Right ventricle myocardium superior (tissue), 1 donor: ENCODE measurements around the gene LZIC. TPM values are rescaled to one million over a fixed set of nuclear protein-coding genes. Genes with fewer than 3 reads are reported as not detected.

Experiments used
- ATAC-seq: fragments of 200-7000 bp; cut with Tn5 transposase; one replicate; pipeline ENCODE4 v1.9.1; 2020; ENCODE audit warnings: mild to moderate bottlenecking; ENCODE audit not compliant: poor library complexity
- DNase-seq: peaks from one replicate; pipeline ENCODE4 v3.0.0-alpha.2; 2020
- intact Hi-C: fragments of 100-400 bp; cut with DNase I; formaldehyde crosslinking; loops from one replicate; pipeline ENCODE4 v1.11.2; 2022
- microRNA-seq: library from miRNA; unstranded; fragments of <30 nt; microRNA quantifications from one replicate; pipeline ENCODE4 v1.2.0, GENCODE V29; 2020
- total RNA-seq: library from RNA; stranded (reverse); fragmentation: NEBNext Ultra II Directional; extraction: Animal tissue kit (Norgen Biotek cat#: 25700); gene quantifications from one replicate; pipeline ENCODE4 v1.2.1, GENCODE V29; 2021
- donor health status: DM: no; HTN: yes; CAD: no; lungs with severe emphysema.

The LZIC gene
- total RNA-seq, 1 donor from 2014 or later = 33.2 TPM

DNA sequence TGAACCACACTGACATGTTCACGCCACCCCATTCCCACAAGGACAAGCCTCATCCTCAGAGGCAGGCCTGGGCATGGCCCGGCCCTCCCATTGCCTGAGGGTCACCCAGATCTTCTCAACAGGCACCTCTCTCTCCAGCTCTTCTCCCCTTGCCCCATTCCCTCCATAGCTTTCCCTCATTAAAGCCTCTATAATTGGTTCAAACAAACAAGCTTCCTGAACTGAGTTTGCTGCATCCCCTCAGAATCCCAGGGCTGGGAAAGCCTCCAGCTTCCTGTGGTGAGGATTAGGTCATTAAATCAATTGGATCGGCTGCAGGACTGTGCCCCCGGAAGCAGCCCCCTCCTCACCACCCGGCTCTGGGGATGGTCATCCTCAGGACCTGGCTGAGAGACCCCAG lies 52.0 kb downstream of the LZIC start:
- intact Hi-C loops = no loop called here
- peak; percentile 22 for DNase-seq
- no peak for ATAC-seq

DNA sequence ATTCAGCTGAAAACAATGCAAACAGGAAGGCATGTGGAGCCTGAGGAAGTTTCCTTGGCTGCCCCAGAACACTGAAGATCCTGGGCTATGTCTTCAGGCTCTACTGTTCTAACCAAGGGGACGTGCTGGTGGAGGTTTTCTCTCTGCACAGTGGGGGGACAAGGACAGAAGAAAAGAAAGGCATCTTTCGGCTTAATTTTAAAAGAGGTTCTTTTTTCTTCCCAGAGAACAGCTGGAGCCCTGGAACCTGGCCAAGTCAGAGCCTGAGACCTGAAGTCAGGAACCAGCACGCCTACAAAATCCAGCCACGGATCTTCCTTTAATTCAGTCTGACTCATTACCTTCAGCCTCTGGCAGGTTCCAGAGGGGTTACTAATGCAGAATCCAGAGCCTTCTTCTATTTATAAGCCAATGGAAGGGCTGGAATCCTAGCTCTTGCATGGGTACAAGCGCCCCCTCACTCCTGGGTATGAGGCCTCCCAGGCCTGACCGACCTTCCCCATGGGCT lies 52.9 kb downstream of the LZIC start:
- intact Hi-C loops = no loop called here
- DNase-seq (peak; percentile 75), ATAC-seq (peak; percentile 12)

DNA sequence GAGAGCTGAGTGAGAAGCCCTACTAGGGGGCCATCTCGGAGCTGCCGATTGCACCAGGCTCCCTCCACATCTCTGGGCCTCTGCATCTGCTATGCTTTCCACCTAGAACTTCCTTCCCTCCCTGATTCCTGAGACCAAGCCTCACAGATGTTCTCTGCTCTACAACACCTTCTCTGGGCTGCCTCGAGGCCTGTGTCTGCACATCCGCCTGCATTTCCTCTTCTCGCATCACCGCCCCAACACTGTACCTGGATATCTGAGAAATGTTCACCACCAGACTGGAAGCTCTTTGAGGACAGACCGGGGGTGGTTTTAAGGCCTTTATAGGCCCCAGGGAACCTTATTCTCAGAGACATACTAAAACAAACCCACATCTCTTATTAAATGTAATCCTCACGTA lies 53.8 kb downstream of the LZIC start:
- peak; percentile 10 for DNase-seq
- intact Hi-C loops = no loop called here
- no peak for ATAC-seq

GRCh38 chr1:9888886-9889285 lies 54.3 kb downstream of the LZIC start:
- ATAC-seq = no peak
- no peak for DNase-seq
- intact Hi-C loops = no loop called here

- ATAC-seq (no peak), DNase-seq (no peak)
- intact Hi-C loops = no loop called here
Measured at GRCh38 chr1:9887070-9887469, 56.1 kb downstream of the LZIC start.

GRCh38 chr1:9886092-9886742 lies 57.0 kb downstream of the LZIC start:
- ATAC-seq (peak; percentile 73), DNase-seq (no peak)
- intact Hi-C loops = no loop called here

DNA sequence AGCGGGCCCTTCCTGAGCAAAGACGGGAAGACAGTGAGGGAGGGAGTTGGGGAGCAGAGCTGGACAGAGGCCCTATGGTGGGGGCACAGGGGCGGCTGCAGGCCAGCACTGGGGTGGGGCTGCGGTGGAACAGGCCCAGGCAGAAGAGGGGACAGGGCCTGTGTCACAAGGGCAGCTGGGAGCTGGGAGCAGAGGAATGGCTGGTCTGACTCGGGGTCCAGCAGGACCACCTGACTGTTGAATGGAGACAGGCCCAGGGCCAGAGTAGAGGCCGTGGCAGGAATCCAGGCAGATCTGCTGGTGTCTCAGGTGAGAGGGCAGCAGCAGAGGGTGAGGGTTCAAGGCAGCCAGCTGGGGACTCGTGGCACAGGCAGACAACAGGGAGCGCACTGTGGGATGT lies 58.4 kb downstream of the LZIC start:
- DNase-seq = no peak
- no peak for ATAC-seq
- intact Hi-C loops = no loop called here

DNA sequence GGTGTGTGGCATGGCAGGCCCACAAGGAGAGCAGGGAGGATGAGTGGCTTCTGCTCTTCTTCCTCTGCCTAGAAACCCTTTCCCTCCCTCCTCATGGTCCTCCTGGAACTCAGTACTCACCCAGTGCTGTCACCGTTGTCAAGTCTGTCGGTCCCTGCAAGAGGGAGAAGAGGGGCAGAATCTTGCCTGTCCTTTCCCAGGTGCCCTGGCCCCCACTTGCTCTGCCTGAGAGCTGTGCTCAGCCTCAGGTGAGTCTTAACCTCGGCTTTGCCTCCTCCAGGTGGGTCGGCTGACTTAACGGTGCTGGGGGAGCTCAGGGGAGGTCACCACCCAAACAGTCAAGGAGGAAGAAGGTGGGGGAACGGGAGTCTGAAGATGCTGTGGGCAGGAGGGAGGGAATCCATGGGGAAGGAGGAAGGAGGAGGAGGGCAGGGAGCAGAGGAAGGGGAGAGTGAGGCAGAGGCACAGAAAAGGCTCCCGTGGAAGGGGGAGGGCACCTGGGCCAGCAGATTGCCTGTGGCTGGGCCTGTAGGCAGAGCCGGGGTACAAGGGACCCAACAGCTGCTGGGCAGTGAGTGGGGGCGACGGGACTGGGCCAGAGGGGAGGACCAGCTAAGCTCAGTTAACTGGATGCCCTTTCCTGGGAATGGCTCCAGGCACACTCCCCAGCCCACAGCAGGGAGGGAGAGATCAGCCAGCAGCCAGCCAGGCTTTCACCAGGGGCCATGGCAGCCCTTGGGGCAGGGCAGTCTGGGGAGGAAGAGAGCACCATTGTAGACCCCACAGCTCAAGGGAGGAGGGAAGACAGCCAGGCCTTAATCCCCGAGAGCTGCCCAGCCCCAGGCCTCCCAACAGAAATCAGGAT lies 59.4 kb downstream of the LZIC start:
- ATAC-seq (peak; percentile 51), DNase-seq (no peak)
- intact Hi-C loops = no loop called here

- DNase-seq (no peak), ATAC-seq (no peak)
- intact Hi-C loops = no loop called here
Measured at GRCh38 chr1:9882945-9883303, 60.3 kb downstream of the LZIC start.

DNA sequence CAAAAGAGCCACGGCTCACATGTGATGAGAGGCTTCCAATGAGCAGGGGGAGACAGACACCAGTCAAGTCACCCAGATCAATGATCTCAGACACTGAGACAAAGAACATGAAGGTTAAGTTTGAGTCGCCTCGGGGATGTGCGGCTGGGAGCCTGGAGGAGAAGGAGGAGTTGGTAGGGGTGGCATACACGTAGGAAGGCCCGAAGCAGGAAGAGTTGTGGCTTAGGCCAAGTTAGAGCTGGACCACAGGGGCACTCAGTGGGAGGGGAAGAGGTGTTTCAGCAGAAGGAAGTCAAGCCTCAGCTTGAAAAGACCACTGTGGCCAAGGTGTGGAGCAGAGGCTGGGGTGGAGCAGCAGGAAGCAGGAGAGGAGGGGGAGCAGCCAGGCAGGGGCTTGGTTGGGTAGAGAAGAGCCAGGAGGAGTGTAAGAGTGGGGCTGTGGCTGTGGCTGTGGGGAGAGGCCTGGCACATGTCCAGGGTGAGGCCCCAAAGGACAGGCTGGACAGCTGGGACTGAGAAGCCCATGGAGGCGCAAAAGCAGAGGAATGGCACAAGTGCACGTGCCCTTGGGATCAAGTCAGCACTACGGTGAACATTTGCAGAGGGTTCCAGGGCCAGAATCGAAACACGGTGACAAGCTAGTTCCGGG lies 60.8 kb downstream of the LZIC start:
- intact Hi-C loops = no loop called here
- DNase-seq (no peak), ATAC-seq (no peak)

DNA sequence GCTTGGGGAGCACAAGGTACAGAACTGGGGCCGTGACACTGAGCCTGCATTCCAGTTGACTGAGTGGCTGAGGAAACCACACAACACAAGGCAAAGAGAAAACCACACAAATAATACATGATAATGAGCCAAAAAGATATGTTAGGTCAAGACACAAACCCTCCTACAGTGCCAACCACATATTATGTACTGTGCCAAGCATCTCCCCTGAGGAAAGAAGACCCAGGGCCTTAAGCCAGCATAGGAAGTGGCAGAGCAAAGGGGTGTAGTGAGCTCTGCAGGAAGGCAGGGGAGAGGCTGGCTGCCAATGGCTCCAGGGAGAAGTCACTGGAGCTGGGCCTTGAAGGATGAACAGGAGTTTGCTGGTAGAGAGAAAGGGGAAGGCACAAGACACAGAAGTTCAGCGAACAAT lies 61.3 kb downstream of the LZIC start:
- no peak for DNase-seq
- intact Hi-C loops = no loop called here

More for the DNA sequence above, 61.3 kb downstream of the LZIC start:
- no peak for ATAC-seq

Small RNA genes within 50 kb of the gene (microRNA-seq; reads per million reads assigned to microRNA genes)
- 0.97 reads per million for gene MIR5697

Other genes starting within 250 kb of the LZIC start
- gene CLSTN1, start 119.4 kb downstream of the LZIC start, total RNA-seq = 48.8 TPM
- gene CTNNBIP1, start 33.1 kb downstream of the LZIC start, total RNA-seq = 58.1 TPM
- gene NMNAT1, start 84 bp upstream of the LZIC start, total RNA-seq = 22.9 TPM
- gene RBP7, start 53.8 kb upstream of the LZIC start, total RNA-seq = 30.2 TPM
- 74.3 TPM for gene UBE4B, start 89.6 kb upstream of the LZIC start, total RNA-seq